Forelimb muscle (tissue), 1 donor: ENCODE data around the gene GLO1. TPM values are rescaled to one million over a fixed set of nuclear protein-coding genes. Genes with fewer than 3 reads are reported as not detected.

Experiments
- DNase-seq: peaks from one replicate; pipeline ENCODE4 v3.0.0-alpha.2; 2013; ENCODE audit warnings: low read depth
- polyA plus RNA-seq: library from polyadenylated mRNA; unstranded; fragments of 120-200 nt; gene quantifications from one replicate; pipeline ENCODE4 v1.2.1, GENCODE V29; 2013; ENCODE audit not compliant: insufficient read length

Gene GLO1
- polyA plus RNA-seq = 111 TPM

- peak; percentile 99 for DNase-seq
These were observed at the start of gene GLO1 for GRCh38 chr6:38702558-38703397. Gene GLO1 (minus strand): TSS chr6:38703145. CDS start chr6:38703054, 91 bp downstream.

- no peak for DNase-seq
These were observed 48.1 kb upstream of the GLO1 start for GRCh38 chr6:38750968-38751615.

- no peak for DNase-seq
These were observed 46.5 kb upstream of the GLO1 start for GRCh38 chr6:38749473-38749872.

GRCh38 chr6:38739532-38739931 is 36.6 kb upstream of the GLO1 start:
- no peak for DNase-seq

GRCh38 chr6:38738261-38738660 is 35.3 kb upstream of the GLO1 start:
- DNase-seq = no peak

- no peak for DNase-seq
These were observed 34.0 kb upstream of the GLO1 start for GRCh38 chr6:38736951-38737350.

- DNase-seq = peak; percentile 9
These were observed 27.4 kb upstream of the GLO1 start for GRCh38 chr6:38730140-38730862.

- DNase-seq = no peak
These were observed 25.3 kb upstream of the GLO1 start for GRCh38 chr6:38728203-38728602.

- DNase-seq = no peak
These were observed 22.7 kb upstream of the GLO1 start for GRCh38 chr6:38725414-38726183.

GRCh38 chr6:38724343-38724742 is 21.4 kb upstream of the GLO1 start:
- DNase-seq = no peak

GRCh38 chr6:38723783-38724182 is 20.8 kb upstream of the GLO1 start:
- DNase-seq = no peak

- DNase-seq = no peak
These were observed 19.9 kb upstream of the GLO1 start for GRCh38 chr6:38722727-38723334.

GRCh38 chr6:38722038-38722437 is 19.1 kb upstream of the GLO1 start:
- DNase-seq = no peak

- no peak for DNase-seq
These were observed 17.4 kb upstream of the GLO1 start for GRCh38 chr6:38720295-38720694.

- no peak for DNase-seq
These were observed 16.4 kb upstream of the GLO1 start for GRCh38 chr6:38719358-38719757.

GRCh38 chr6:38716825-38717224 is 13.9 kb upstream of the GLO1 start:
- no peak for DNase-seq

GRCh38 chr6:38715016-38715689 is 12.2 kb upstream of the GLO1 start, which contains the start of gene DNAH8:
Gene DNAH8 (plus strand): TSS chr6:38715311. CDS start chr6:38722810, 7,499 bp downstream.
- no peak for DNase-seq

- DNase-seq = no peak
These were observed 11.5 kb upstream of the GLO1 start for GRCh38 chr6:38714239-38715015.

- no peak for DNase-seq
These were observed 10.9 kb upstream of the GLO1 start for GRCh38 chr6:38713812-38714211.

GRCh38 chr6:38708496-38708895 is 5.6 kb upstream of the GLO1 start:
- no peak for DNase-seq
